ENCODE results near the gene DSCAML1.
"Not testable (repeated sequence)": the region's sequence is repeated elsewhere in the genome, so short reads cannot be mapped to it uniquely, and the experiment has no call there.

Gene DSCAML1

DNA sequence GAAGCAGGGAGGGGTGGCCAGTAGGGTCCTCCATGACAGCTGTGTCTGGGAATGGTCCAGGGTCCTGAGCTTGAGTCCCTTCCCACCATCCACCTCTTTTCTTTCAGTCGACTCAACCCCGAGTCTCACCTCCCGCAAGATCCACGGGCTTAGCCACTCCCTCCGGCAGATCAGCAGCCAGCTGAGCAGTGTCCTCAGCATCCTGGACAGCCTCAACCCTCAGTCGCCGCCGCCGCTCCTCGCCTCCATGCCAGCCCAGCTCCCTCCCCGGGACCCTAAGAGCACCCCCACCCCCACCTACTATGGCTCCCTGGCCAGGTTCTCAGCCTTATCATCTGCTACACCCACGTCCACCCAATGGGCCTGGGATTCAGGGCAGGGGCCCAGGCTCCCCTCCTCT is 387.5 kb downstream of the DSCAML1 start:
- no peak for TF ChIP-seq CTCF (conservative IDR thresholded peaks at IDR 0.05)
- no peak overlapping the region for H3K27ac ChIP-seq

DNA sequence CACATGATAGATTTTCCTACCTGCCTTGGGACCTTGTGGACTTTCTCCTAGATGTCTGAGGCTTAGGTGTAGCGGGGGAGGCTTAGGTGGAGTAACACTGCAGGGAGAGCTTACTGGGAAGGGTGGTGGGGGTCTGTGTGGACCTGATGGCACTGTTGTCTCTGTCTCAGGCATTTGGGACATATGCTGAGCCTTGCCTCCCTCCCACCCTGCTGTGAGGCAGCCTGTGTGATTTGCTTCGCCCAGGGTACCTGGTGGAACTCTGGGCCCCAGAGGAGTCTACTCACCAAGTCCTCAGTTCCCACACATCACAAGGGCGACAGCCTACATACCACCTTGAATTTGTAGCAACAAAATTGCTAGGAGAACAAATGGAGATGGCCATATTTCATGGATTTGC is 388.7 kb downstream of the DSCAML1 start:
- H3K27ac ChIP-seq, result no peak overlapping the region
- no peak for TF ChIP-seq CTCF (conservative IDR thresholded peaks at IDR 0.05)

DNA sequence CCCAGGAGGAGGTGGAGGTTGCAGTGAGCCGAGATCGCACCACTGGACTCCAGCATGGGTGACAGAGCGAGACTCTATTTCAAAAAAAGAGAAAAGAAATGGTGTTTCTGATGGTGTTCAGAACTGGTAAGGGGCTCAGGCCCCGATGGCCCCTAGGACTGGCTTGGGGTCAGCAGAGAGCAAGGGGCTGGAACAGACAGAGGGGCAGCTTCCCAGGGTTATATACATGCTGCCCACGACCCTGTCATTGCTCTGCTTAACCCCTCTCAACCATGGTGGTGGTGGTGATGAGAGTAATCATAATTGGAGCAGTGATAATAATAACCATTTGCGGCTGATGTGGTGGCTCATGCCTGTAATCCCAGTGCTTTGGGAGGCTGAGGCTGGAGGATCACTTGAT is 390.0 kb downstream of the DSCAML1 start:
- TF ChIP-seq CTCF (conservative IDR thresholded peaks at IDR 0.05), result no peak
- no peak overlapping the region for H3K27ac ChIP-seq

DNA sequence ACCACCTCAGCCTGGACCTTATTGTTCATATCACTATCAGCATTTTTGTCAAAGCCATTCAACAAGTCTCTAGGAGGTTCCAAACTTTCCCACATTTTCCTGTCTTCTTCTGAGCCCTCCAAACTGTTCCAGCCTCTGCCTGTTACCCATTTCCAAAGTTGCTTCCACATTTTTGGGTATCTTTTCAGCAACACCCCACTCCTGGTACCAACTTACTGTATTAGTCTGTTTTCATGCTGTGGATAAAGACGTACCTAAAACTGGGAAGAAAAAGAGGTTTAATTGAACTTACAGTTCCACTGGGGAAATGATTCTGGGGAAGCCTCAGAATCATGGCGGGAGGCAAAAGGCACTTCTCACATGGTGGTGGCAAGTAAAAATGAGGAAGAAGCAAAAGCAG is 391.1 kb downstream of the DSCAML1 start:
- H3K27ac ChIP-seq, result not testable (repeated sequence)

GRCh38 chr11:117399100-117399840 is 397.7 kb downstream of the DSCAML1 start:
- not testable (repeated sequence) for H3K27ac ChIP-seq

DNA sequence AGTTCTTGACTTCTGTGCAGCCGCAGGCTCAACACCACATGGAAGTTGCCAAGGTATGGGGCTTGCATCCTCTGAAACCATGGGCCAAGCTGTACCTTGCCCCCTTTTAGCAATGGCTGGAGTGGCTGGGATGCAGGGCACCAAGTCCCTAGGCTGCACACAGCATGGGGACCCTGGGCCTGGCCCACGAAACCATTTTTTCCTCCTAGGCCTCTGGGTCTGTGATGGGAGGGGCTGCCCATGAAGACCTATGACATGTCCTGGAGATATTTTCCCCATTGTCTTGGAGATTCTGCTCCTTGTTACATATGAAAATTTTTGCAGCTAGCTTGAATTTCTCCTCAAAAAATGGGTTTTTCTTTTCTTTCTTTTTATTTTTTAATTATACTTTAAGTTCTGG is 398.4 kb downstream of the DSCAML1 start:
- H3K27ac ChIP-seq, result not testable (repeated sequence)

- H3K27ac ChIP-seq, result no peak overlapping the region
- no peak for TF ChIP-seq CTCF (conservative IDR thresholded peaks at IDR 0.05)
Observed at GRCh38 chr11:117396970-117397369, 400.0 kb downstream of the DSCAML1 start.

DNA sequence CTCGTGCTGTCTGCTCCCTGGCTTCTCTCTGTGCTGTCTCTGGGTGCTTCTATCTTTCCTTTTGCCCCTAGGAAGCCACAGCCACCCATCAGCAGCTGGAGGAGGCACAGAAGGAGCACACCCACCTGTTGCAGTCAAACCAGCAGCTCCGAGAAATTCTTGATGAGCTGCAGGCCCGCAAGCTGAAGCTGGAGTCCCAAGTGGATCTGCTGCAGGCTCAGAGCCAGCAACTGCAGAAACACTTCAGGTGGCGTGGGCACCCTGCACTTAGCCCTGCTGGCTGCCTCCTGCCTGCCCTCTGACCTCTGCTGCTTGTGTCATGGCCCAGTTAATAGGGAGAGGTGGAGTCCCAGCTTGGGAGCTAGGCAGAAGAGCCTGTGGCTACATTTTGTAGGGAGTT is 401.5 kb downstream of the DSCAML1 start:
- no peak overlapping the region for H3K27ac ChIP-seq
- TF ChIP-seq CTCF (conservative IDR thresholded peaks at IDR 0.05), result no peak

DNA sequence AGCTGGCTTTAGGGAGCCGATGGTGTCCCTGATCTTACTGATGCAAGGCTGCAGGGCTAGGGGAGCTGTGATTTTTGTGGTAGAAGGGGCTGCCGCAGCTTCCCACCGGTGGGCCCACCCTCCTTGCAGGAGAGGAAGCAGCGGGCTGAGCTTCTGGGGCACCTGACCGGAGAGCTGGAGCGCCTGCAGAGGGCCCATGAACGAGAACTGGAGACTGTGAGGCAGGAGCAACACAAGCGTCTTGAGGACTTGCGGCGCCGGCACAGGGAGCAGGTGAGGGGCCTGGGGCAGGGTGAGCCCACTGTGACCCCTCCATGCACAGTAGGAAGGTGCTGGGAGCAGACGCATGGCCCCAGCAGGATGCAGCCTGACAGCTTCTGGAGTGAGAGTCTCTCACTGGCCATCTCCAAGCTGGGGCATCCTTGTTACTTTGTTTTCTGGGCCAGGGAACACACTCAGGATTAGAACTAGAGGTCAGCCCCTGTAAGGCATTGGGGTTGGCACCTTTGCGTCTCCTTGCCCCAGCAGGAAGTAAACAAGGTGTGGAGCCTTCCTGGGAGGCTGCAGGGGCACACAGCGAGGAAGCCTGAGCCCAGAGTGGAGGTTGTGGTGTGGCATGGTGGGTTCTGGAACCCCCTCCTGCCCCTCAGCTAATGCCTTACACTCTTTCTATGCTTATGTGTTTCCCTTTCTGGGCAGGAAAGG is 402.6 kb downstream of the DSCAML1 start:
- H3K27ac ChIP-seq, result no peak overlapping the region
- TF ChIP-seq CTCF (conservative IDR thresholded peaks at IDR 0.05), result no peak

All from VCaP (cell line).